ENCODE measurements around the gene LTBP2. TPM values are rescaled to one million over a fixed set of nuclear protein-coding genes. Genes with fewer than 3 reads are reported as not detected.

LTBP2 gene
- total RNA-seq, 1 experiment from 2014 or later: 1.5 TPM

GRCh38 chr14:74656964-74657363 is 44.9 kb upstream of the LTBP2 start:
- H4K20me1 ChIP-seq (ENCODE audit: insufficient read depth): no peaks in the 10 kb centered on the region
- no peak overlapping the region for H3K27ac ChIP-seq (ENCODE audit: low read depth, low read length)
- intact Hi-C loops (cut with micrococcal nuclease): no loop called here
- H3K4me3 ChIP-seq (replicated peaks in 1 of 2; ENCODE audit: low read depth in 1 of 2, low read length in 2 of 2): no peak overlapping the region
- ChIA-PET CTCF (no interaction called here), POLR2A (no interaction called here), RAD21 (ENCODE audit: low non-redundant PET in 1 of 2, low total read pairs in 2 of 2, uncharacterized antibody in 2 of 2, unreplicated experiment in 2 of 2) (no interaction called here)
- H3K79me2 ChIP-seq (ENCODE audit: insufficient read depth, low read length): no peaks in the 10 kb centered on the region
- no peaks in the 10 kb centered on the region for H3K9me2 ChIP-seq (ENCODE audit: insufficient read depth)
- H3K4me1 ChIP-seq (ENCODE audit: control insufficient read depth in 1 of 2, insufficient read depth in 2 of 2, low read length in 2 of 2): no peaks in the 10 kb centered on the region; a peak in 1 of 4 replicates
- no peak overlapping the region for H3K4me2 ChIP-seq (ENCODE audit: low read length)
- H3K27me3 ChIP-seq (ENCODE audit: insufficient read depth, low read length): no peaks in the 10 kb centered on the region
- H3K9ac ChIP-seq (ENCODE audit: low read length): no peak overlapping the region
- H2AFZ ChIP-seq (ENCODE audit: low read depth, low read length, poor library complexity, severe bottlenecking): no peak overlapping the region
- no peak for ATAC-seq
- no peak for DNase-seq (ENCODE audit: low read depth, low spot score)
- no peaks in the 10 kb centered on the region for H3K9me3 ChIP-seq (ENCODE audit: control insufficient read depth in 1 of 2, insufficient read depth in 1 of 2, low read depth in 1 of 2, low read length in 2 of 2)
- BruUV-seq (replicated peaks): no TSS peak
- TF ChIP-seq SIN3A (IDR thresholded peaks at IDR 0.05; ENCODE audit: low read depth) (no peak), ELF1 (IDR thresholded peaks at IDR 0.05; ENCODE audit: borderline replicate concordance, low read depth) (no peak), SP1 (IDR thresholded peaks at IDR 0.05; ENCODE audit: low read depth) (no peak), ZBTB33 (IDR thresholded peaks at IDR 0.05; ENCODE audit: extremely low read depth, insufficient replicate concordance, low read length) (no peak), RAD21 (IDR thresholded peaks at IDR 0.05; ENCODE audit: low read depth) (no peak), CTCF (IDR thresholded peaks at IDR 0.05 in 2 of 3, conservative IDR thresholded peaks at IDR 0.05 in 1 of 3; ENCODE audit: borderline replicate concordance in 1 of 3, insufficient read depth in 1 of 3, low read depth in 2 of 3, low read length in 2 of 3) (no peak), SRF (IDR thresholded peaks at IDR 0.05; ENCODE audit: low read depth) (no peak), ATF3 (IDR thresholded peaks at IDR 0.05) (no peak), EGR1 (IDR thresholded peaks at IDR 0.05; ENCODE audit: low read depth) (no peak), POLR2AphosphoS5 (IDR thresholded peaks at IDR 0.05; ENCODE audit: low read depth, low read length) (no peak), CEBPB (IDR thresholded peaks at IDR 0.05; ENCODE audit: low read depth) (no peak), FOSL1 (IDR thresholded peaks at IDR 0.05; ENCODE audit: low read depth) (no peak), JUND (IDR thresholded peaks at IDR 0.05) (no peak), EZH2phosphoT487 (IDR thresholded peaks at IDR 0.05; ENCODE audit: borderline replicate concordance) (no peak), ZFX (IDR thresholded peaks at IDR 0.05) (no peak), ZNF274 (IDR thresholded peaks at IDR 0.05; ENCODE audit: low read depth, low read length) (no peak), EZH2 (IDR thresholded peaks at IDR 0.05) (no peak), YY1 (IDR thresholded peaks at IDR 0.05; ENCODE audit: extremely low read depth, insufficient replicate concordance, low read depth, low read length) (no peak), CBX3 (IDR thresholded peaks at IDR 0.05; ENCODE audit: low read depth) (no peak), REST (IDR thresholded peaks at IDR 0.05; ENCODE audit: low read depth) (no peak)
- peaks cover 3 to 7% of the 10 kb centered on the region in 2 experiments; a peak in 3 of 4 replicates for H3K36me3 ChIP-seq (ENCODE audit: control insufficient read depth in 1 of 2, insufficient read depth in 2 of 2, low read length in 2 of 2)
